ENCODE measurements around the gene MYL10.

- TF ChIP-seq CTCF (IDR thresholded peaks at IDR 0.05) (no peak), POLR2A (IDR thresholded peaks at IDR 0.05) (no peak)
Measured at GRCh38 chr7:101664436-101664835, 35.3 kb upstream of the MYL10 start.
